Right cardiac atrium (tissue), 5 donors: Measurements from ENCODE around the gene P2RX5. TPM values are rescaled to one million over a fixed set of nuclear protein-coding genes. Genes with fewer than 3 reads are reported as not detected.

Experiments used
- ATAC-seq, 2 donors: fragments of 200-7000 bp; cut with Tn5 transposase; one replicate each; pipeline versions ENCODE4 v1.8.0 to v1.9.1; 2020; ENCODE audit warnings: moderate library complexity in 2 of 2, mild to moderate bottlenecking in 1 of 2
- DNase-seq, 3 donors: peaks; one replicate each; pipeline ENCODE4 v3.0.0-alpha.2; 2020
- H3K27ac ChIP-seq: one replicate; pipeline ENCODE4 v1.5.1; 2013; ENCODE audit warnings: mild to moderate bottlenecking, low read length, control low read depth, moderate library complexity
- H3K27me3 ChIP-seq: one replicate; pipeline ENCODE4 v1.6.1; 2013; ENCODE audit not compliant: control insufficient read depth, insufficient read depth
- H3K4me1 ChIP-seq: one replicate; pipeline ENCODE4 v1.6.1; 2013; ENCODE audit warnings: low read length; ENCODE audit not compliant: control insufficient read depth, insufficient read depth
- H3K4me3 ChIP-seq: one replicate; pipeline ENCODE4 v1.5.1; 2013; ENCODE audit warnings: low read length, control low read depth
- H3K9me3 ChIP-seq: one replicate; pipeline ENCODE4 v1.6.1; 2013; ENCODE audit warnings: low read length; ENCODE audit not compliant: control insufficient read depth
- WGBS: extraction: QIAGEN DNeasy Blood & Tissue Kit; methylation state at CpG from one replicate; pipeline ENCODE4 v1.1.7; 2013; 5-methylcytosine and 5-hydroxymethylcytosine counted together
- intact Hi-C, 4 donors: fragments of 100-400 bp; cut with DNase I; formaldehyde crosslinking; loops; one replicate each; pipeline versions ENCODE4 v1.11.0 to v1.14.0; 2022 to 2023
- polyA plus RNA-seq: library from polyadenylated mRNA; stranded (reverse); fragments of 200-250 nt; gene quantifications from one replicate; pipeline ENCODE4 v1.2.3, GENCODE V29; 2013
- total RNA-seq, 4 donors: library from RNA; stranded (reverse); fragmentation: NEBNext Ultra II Directional; extraction: Animal tissue kit (Norgen Biotek cat#: 25700); gene quantifications; one replicate each; pipeline ENCODE4 v1.2.1, GENCODE V29; 2021
- donor health status: healthy with polysubstance abuse.
- donor health status: DM: no; HTN: yes; CAD: no.
- donor health status: DM: no; HTN: no; CAD: no.
- donor health status: DM: no; HTN: yes; CAD: no; lungs with severe emphysema.
- donor health status: DM: yes; HTN: yes; CAD: no.

Gene P2RX5
- total and polyA plus RNA-seq, 5 donors: 5.8 to 12.5 (median 8.6) TPM

GRCh38 chr17:3666516-3666915 lies 29.4 kb downstream of the P2RX5 start:
- WGBS: 60% methylated on average over 6 of the region's 6 CpGs
- intact Hi-C loops: no loop called here
- peaks cover 15% of the 10 kb centered on the region for H3K4me1 ChIP-seq
- peak overlapping the region; percentile 13 for H3K4me3 ChIP-seq
- ATAC-seq (no peak), DNase-seq (peak in 1 of 3 donors; percentile 58)
- no peaks in the 10 kb centered on the region for H3K27me3 ChIP-seq
- H3K27ac ChIP-seq: peak overlapping the region; percentile 88
- H3K9me3 ChIP-seq: no peaks in the 10 kb centered on the region

- intact Hi-C loops: no loop called here
- DNase-seq (peak in 1 of 3 donors; percentile 82), ATAC-seq (no peak)
- Histone ChIP-seq H3K4me1 (peaks cover 15% of the 10 kb centered on the region), H3K9me3 (no peaks in the 10 kb centered on the region), H3K4me3 (no peak overlapping the region), H3K27me3 (no peaks in the 10 kb centered on the region), H3K27ac (peak overlapping the region; percentile 88)
- 56% methylated on average over 5 of the region's 5 CpGs for WGBS
Observed at GRCh38 chr17:3665834-3666233, 30.1 kb downstream of the P2RX5 start.

GRCh38 chr17:3663102-3664011 lies 32.6 kb downstream of the P2RX5 start:
- ATAC-seq (no peak), DNase-seq (peak in 1 of 3 donors; percentile 49)
- no peaks in the 10 kb centered on the region for H3K9me3 ChIP-seq
- 86% methylated on average over 33 of the region's 33 CpGs for WGBS
- H3K27me3 ChIP-seq: no peaks in the 10 kb centered on the region
- H3K4me3 ChIP-seq: no peak overlapping the region
- peaks cover 19% of the 10 kb centered on the region for H3K4me1 ChIP-seq
- intact Hi-C loops: no loop called here
- H3K27ac ChIP-seq: no peak overlapping the region

GRCh38 chr17:3660311-3660891 lies 35.6 kb downstream of the P2RX5 start:
- DNase-seq (peak in 2 of 3 donors; percentile 48 to 74), ATAC-seq (peak; percentile 17 to 18)
- intact Hi-C loops: no loop called here

GRCh38 chr17:3659541-3660111 lies 36.3 kb downstream of the P2RX5 start:
- Histone ChIP-seq H3K9me3 (no peaks in the 10 kb centered on the region), H3K4me3 (no peak overlapping the region), H3K27me3 (no peaks in the 10 kb centered on the region), H3K4me1 (peaks cover 4% of the 10 kb centered on the region), H3K27ac (peak overlapping the region; percentile 63)
- ATAC-seq (peak; percentile 41 to 69), DNase-seq (peak; percentile 89 to 91 (median 91))
- WGBS: 40% methylated on average over 22 of the region's 22 CpGs
- intact Hi-C loops: no loop called here

More at GRCh38 chr17:3660311-3660891, 35.6 kb downstream of the P2RX5 start:
- Histone ChIP-seq H3K9me3 (no peaks in the 10 kb centered on the region), H3K27me3 (no peaks in the 10 kb centered on the region), H3K4me1 (peaks cover 4% of the 10 kb centered on the region), H3K27ac (peak overlapping the region; percentile 63), H3K4me3 (no peak overlapping the region)
- WGBS: 74% methylated on average over 23 of the region's 23 CpGs

- intact Hi-C loops: no loop called here
- H3K4me3 ChIP-seq: no peak overlapping the region
- no peaks in the 10 kb centered on the region for H3K9me3 ChIP-seq
- H3K4me1 ChIP-seq: peaks cover 4% of the 10 kb centered on the region
- DNase-seq (peak; percentile 49 to 75 (median 70)), ATAC-seq (peak; percentile 21 to 25)
- 61% methylated on average over 22 of the region's 22 CpGs for WGBS
- no peaks in the 10 kb centered on the region for H3K27me3 ChIP-seq
- H3K27ac ChIP-seq: peak overlapping the region; percentile 63
Observed at GRCh38 chr17:3658784-3659449, 37.0 kb downstream of the P2RX5 start.

GRCh38 chr17:3657874-3658783 lies 37.8 kb downstream of the P2RX5 start:
- no peaks in the 10 kb centered on the region for H3K9me3 ChIP-seq
- intact Hi-C loops: no loop called here
- peaks cover 4% of the 10 kb centered on the region for H3K4me1 ChIP-seq
- ATAC-seq: peak in 1 of 2 donors; percentile 1
- H3K27me3 ChIP-seq: no peaks in the 10 kb centered on the region
- WGBS: 85% methylated on average over 42 of the region's 42 CpGs
- H3K27ac ChIP-seq: peak overlapping the region; percentile 9
- peak in 2 of 3 donors; percentile 47 to 61 for DNase-seq
- H3K4me3 ChIP-seq: no peak overlapping the region

- 85% methylated on average over 7 of the region's 7 CpGs for WGBS
- Histone ChIP-seq H3K9me3 (no peaks in the 10 kb centered on the region), H3K27me3 (no peaks in the 10 kb centered on the region), H3K4me1 (peaks cover 4% of the 10 kb centered on the region), H3K27ac (no peak overlapping the region), H3K4me3 (no peak overlapping the region)
- ATAC-seq (no peak), DNase-seq (no peak)
- intact Hi-C loops: no loop called here
Observed at GRCh38 chr17:3657588-3657869, 38.4 kb downstream of the P2RX5 start.

GRCh38 chr17:3656755-3657587 lies 39.0 kb downstream of the P2RX5 start:
- no peak overlapping the region for H3K27ac ChIP-seq
- DNase-seq (peak in 1 of 3 donors; percentile 60), ATAC-seq (no peak)
- no peak overlapping the region for H3K4me3 ChIP-seq
- H3K9me3 ChIP-seq: no peaks in the 10 kb centered on the region
- H3K27me3 ChIP-seq: no peaks in the 10 kb centered on the region
- H3K4me1 ChIP-seq: peaks cover 4% of the 10 kb centered on the region
- WGBS: 84% methylated on average over 16 of the region's 16 CpGs
- intact Hi-C loops: no loop called here
